OCI-LY7 (cell line): ENCODE results near the gene DGLUCY. TPM values are rescaled to one million over a fixed set of nuclear protein-coding genes. Genes with fewer than 3 reads are reported as not detected.
A peak's percentile ranks its signal among the peaks of the same experiment; 100 is the strongest.
"Not testable (repeated sequence)": the region's sequence is repeated elsewhere in the genome, so short reads cannot be mapped to it uniquely, and the experiment has no call there.

Source experiments
- BruUV-seq: library from RNA; stranded (reverse); fragments of 400-500 nt; replicated peaks from 2 replicates; lab custom pipeline; 2021; lab: Mats Ljungman, UMichigan
- CTCF ChIA-PET: fragments of 300-600 bp; sonication (Branson Sonifier 250); formaldehyde crosslinking; loops from one replicate; lab custom pipeline; 2022; ENCODE audit warnings: antibody characterized with exemption; ENCODE audit not compliant: unreplicated experiment; lab: Charles Lee
- POLR2A ChIA-PET: fragments of 300-600 bp; sonication (Branson Sonifier 250); formaldehyde crosslinking; loops from one replicate; lab custom pipeline; 2022; ENCODE audit warnings: antibody characterized with exemption; lab: Charles Lee
- DNase-seq: peaks from one replicate; pipeline ENCODE4 v3.0.0-alpha.2; 2015; ENCODE audit warnings: low spot score
- H2AFZ ChIP-seq: fragments of 200-600 bp; sonication (generic), shearing (Covaris generic); 2 replicates; pipeline ENCODE4 v1.6.1; 2014; ENCODE audit warnings: mild to moderate bottlenecking, antibody characterized with exemption, low read length, moderate library complexity
- H3K27ac ChIP-seq: fragments of 200-600 bp; sonication (generic); 2 replicates; pipeline ENCODE4 v1.5.1; 2014; ENCODE audit warnings: mixed run types, low read depth, mild to moderate bottlenecking, moderate library complexity, low read length, inconsistent platforms; ENCODE audit not compliant: poor library complexity, severe bottlenecking
- H3K36me3 ChIP-seq: fragments of 200-600 bp; sonication (generic); 2 replicates; pipeline ENCODE4 v1.6.1; 2014; ENCODE audit warnings: mild to moderate bottlenecking, antibody characterized with exemption, low read length, moderate library complexity, mixed read lengths; ENCODE audit not compliant: insufficient read depth
- H3K4me1 ChIP-seq: fragments of 200-600 bp; sonication (generic); 2 replicates; pipeline ENCODE4 v1.5.1; 2014; ENCODE audit warnings: mild to moderate bottlenecking, low read length; ENCODE audit not compliant: insufficient read depth, poor library complexity, severe bottlenecking
- H3K4me2 ChIP-seq: fragments of 200-600 bp; sonication (generic); 2 replicates; pipeline ENCODE4 v1.6.1; 2014; ENCODE audit warnings: mild to moderate bottlenecking, low read length
- H3K4me3 ChIP-seq: fragments of 200-600 bp; sonication (generic); 2 replicates; pipeline ENCODE4 v1.5.1; 2014; ENCODE audit warnings: mild to moderate bottlenecking, low read depth, low read length; ENCODE audit not compliant: poor library complexity, severe bottlenecking
- H3K79me2 ChIP-seq: fragments of 200-600 bp; sonication (generic); 2 replicates; pipeline ENCODE4 v1.6.1; 2016; ENCODE audit warnings: low read depth, mild to moderate bottlenecking, low read length, moderate library complexity, mixed read lengths; ENCODE audit not compliant: insufficient read depth
- H3K9me2 ChIP-seq: fragments of 200-600 bp; sonication (generic); 2 replicates; pipeline ENCODE4 v1.6.1; 2016; ENCODE audit warnings: mild to moderate bottlenecking, low read length, mixed read lengths; ENCODE audit not compliant: insufficient read depth
- H3K9me3 ChIP-seq: fragments of 200-600 bp; sonication (generic); 2 replicates; pipeline ENCODE4 v1.6.1; 2014; ENCODE audit warnings: mild to moderate bottlenecking, mixed run types, low read length, mixed read lengths
- H4K20me1 ChIP-seq: fragments of 200-600 bp; sonication (generic); 2 replicates; pipeline ENCODE4 v1.6.1; 2014; ENCODE audit warnings: mild to moderate bottlenecking, antibody characterized with exemption, low read length, moderate library complexity, mixed read lengths; ENCODE audit not compliant: insufficient read depth
- CTCF ChIP-seq: fragments of 200-600 bp; sonication (generic); conservative IDR thresholded peaks from 2 replicates; pipeline ENCODE4 v1.5.1; 2014; ENCODE audit warnings: mild to moderate bottlenecking, antibody characterized with exemption, low read length, moderate library complexity, mixed read lengths
- EZH2phosphoT487 ChIP-seq: fragments of 200-600 bp; sonication (generic); IDR thresholded peaks from 2 replicates; pipeline ENCODE4 v1.6.1; 2018; ENCODE audit warnings: low read depth, borderline replicate concordance, mild to moderate bottlenecking, mixed run types, antibody characterized with exemption, low read length, moderate library complexity, mixed read lengths
- intact Hi-C: fragments of 100-400 bp; cut with micrococcal nuclease; formaldehyde crosslinking; loops from one replicate; pipeline ENCODE4 v1.10.0; 2022; ENCODE audit not compliant: unreplicated experiment
- total RNA-seq, 2 experiments: library from RNA; depleted of rRNA in 1 of 2; stranded (reverse); fragments of >200 nt in 1 of 2; shearing (Covaris generic) in 1 of 2; gene quantifications; 2 replicates each; pipeline ENCODE4 v1.2.3, GENCODE V29; 2014 to 2022

The DGLUCY gene
- total RNA-seq, 2 experiments from 2014 or later = 37.6 to 56.8 TPM

DNA sequence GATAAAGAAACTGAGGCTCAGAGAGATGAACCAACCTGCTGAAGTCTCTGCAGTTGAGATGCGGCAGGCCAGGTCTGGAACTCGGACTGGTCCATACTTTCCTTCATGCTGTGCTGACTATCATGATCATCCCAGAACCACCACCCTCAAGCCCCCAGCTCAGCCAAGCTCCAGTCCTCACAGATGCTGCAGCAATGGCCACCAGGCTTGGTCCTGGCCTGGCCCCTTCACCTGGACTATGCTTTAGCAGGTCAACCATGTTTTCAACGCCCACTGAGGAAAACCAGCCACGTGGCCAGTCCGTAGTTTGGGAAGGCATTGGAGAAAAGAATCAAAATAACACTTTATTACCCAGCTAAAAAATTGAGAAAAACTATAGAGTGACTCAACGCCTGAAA is 129.2 kb downstream of the DGLUCY start:
- peak overlapping the region; percentile 74 for H2AFZ ChIP-seq
- peaks cover 59% of the 10 kb centered on the region for H3K4me1 ChIP-seq
- TF ChIP-seq CTCF = no peak
- no TSS peak for BruUV-seq
- no peaks in the 10 kb centered on the region for H3K9me3 ChIP-seq
- no peaks in the 10 kb centered on the region for H3K36me3 ChIP-seq
- H4K20me1 ChIP-seq = no peaks in the 10 kb centered on the region
- H3K9me2 ChIP-seq = no peaks in the 10 kb centered on the region
- ChIA-PET CTCF (interaction anchor here (0.7 to 1.7 kb wide), 3 partner anchors 10 to 156 kb away, joined by 3 read pairs; no protein-coding TSS in a partner anchor), POLR2A (interaction anchor here (0.7 to 2.7 kb wide), 6 partner anchors 9 to 824 kb away, joined by 3 to 12 read pairs (median 4); no protein-coding TSS in a partner anchor)
- peak overlapping the region; percentile 76 for H3K27ac ChIP-seq
- H3K4me3 ChIP-seq = peak overlapping the region; percentile 32
- intact Hi-C loops = loop anchor here (5.0 kb wide), 1 partner anchor 39 kb away; no protein-coding TSS in a partner anchor
- H3K79me2 ChIP-seq = no peaks in the 10 kb centered on the region
- peak overlapping the region; percentile 87 for H3K4me2 ChIP-seq
- no peak for DNase-seq

DNA sequence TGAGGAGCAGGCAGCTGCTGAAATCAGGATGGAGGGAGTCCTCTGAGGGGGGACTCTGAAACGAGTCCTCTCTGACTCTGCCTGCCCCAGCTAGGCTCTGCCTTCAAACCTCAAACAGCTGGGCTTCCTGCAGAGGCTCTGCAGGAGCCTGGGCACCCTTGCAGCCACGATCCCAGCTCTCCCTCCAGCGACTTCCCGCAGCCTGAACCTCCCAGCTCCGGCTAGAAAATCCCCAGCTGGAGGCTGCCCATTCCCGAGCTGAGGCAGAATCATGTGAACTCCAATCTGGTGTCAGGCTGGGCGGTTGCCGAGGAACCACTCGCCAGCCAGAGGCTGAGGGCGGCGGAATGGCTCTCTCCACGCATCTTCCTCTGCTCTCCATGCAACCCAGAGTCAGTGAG is 130.6 kb downstream of the DGLUCY start, which contains the start of gene GPR68:
TSS of gene GPR68 (minus strand) at position 204 of the 401 bp plus-strand sequence. CDS start 9,654 bp downstream, outside the sequence.
- CTCF ChIA-PET = interaction anchor here (0.9 kb wide), 1 partner anchor 42 kb away, joined by 3 read pairs; no protein-coding TSS in a partner anchor
- H3K36me3 ChIP-seq = no peaks in the 10 kb centered on the region
- BruUV-seq = no TSS peak
- H2AFZ ChIP-seq = peak within 1 kb of the TSS; percentile 74; the same call in 1 of the 2 replicates
- DNase-seq = peak; percentile 50
- POLR2A ChIA-PET = interaction anchor here (0.7 to 2.2 kb wide), 5 partner anchors 8 to 41 kb away, joined by 3 to 7 read pairs (median 4); no protein-coding TSS in a partner anchor
- peak within 1 kb of the TSS; percentile 32 for H3K4me3 ChIP-seq
- no peaks in the 10 kb centered on the region for H3K9me2 ChIP-seq
- peak within 1 kb of the TSS; percentile 87 for H3K4me2 ChIP-seq
- H3K79me2 ChIP-seq = no peaks in the 10 kb centered on the region
- TF ChIP-seq EZH2phosphoT487 (no peak), CTCF (no peak)
- H3K27ac ChIP-seq = peak within 1 kb of the TSS; percentile 76
- no peaks in the 10 kb centered on the region for H4K20me1 ChIP-seq
- peaks cover 68% of the 10 kb centered on the region for H3K4me1 ChIP-seq
- intact Hi-C loops = loop anchor here (5.0 kb wide), 1 partner anchor 38 kb away; no protein-coding TSS in a partner anchor
- no peaks in the 10 kb centered on the region for H3K9me3 ChIP-seq

DNA sequence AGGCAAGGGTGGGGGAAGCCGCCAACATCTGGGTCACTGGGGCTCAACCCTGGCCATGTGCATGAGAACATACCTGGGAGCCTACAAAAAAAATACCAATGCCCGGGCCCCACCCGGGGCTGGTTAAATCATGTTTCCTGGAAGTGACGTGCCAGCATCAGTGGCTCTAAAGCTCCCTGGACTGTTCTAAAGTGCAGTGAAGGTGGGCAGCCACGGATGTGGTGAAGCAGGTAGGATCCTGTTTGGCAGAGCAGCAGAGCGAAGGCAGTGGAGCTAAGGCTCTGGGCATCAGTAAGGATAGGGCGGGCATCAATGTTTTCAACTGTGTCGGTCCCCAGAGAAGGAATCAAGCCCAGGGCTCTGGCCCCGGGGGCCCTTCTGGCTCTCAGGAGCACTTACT is 131.2 kb downstream of the DGLUCY start:
- Histone ChIP-seq H3K4me1 (peaks cover 73% of the 10 kb centered on the region), H2AFZ (no peak overlapping the region), H3K9me3 (no peaks in the 10 kb centered on the region), H3K4me3 (no peak overlapping the region), H3K9me2 (no peaks in the 10 kb centered on the region), H3K79me2 (no peaks in the 10 kb centered on the region), H4K20me1 (no peaks in the 10 kb centered on the region), H3K4me2 (peak overlapping the region; percentile 87; the same call in 1 of the 2 replicates), H3K27ac (no peak overlapping the region), H3K36me3 (no peaks in the 10 kb centered on the region)
- ChIA-PET CTCF (no interaction called here), POLR2A (interaction anchor here (1.6 to 2.2 kb wide), 2 partner anchors 8 to 40 kb away, joined by 3 to 7 read pairs; no protein-coding TSS in a partner anchor)
- no peak for TF ChIP-seq EZH2phosphoT487
- no peak for TF ChIP-seq CTCF
- no TSS peak for BruUV-seq
- DNase-seq = no peak
- intact Hi-C loops = no loop called here

DNA sequence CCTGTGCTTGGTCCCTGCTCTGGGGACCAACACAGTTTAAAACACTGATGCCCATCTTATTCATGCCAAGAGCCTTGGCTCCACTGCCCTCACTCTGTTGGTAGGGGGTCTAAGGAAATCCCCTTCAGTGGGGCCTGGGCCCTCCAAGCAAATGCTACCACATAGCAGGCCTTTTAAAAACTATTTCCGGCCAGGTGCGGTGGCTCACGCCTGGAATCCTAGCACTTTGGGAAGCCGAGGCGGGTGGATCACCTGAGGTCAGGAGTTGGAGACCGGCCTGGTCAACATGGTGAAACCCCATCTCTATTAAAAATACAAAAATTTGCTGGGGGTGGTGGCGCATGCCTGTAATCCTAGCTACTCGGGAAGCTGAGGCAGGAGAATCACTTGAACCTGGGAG is 131.7 kb downstream of the DGLUCY start:
- peaks cover 79% of the 10 kb centered on the region for H3K4me1 ChIP-seq
- DNase-seq, H3K27ac ChIP-seq, H3K4me3 ChIP-seq, H4K20me1 ChIP-seq, H3K4me2 ChIP-seq, H2AFZ ChIP-seq, intact Hi-C loops, CTCF ChIA-PET, BruUV-seq, H3K9me3 ChIP-seq, H3K36me3 ChIP-seq, H3K9me2 ChIP-seq, H3K79me2 ChIP-seq: not testable (repeated sequence)
- POLR2A ChIA-PET = interaction anchor here (1.6 kb wide), 1 partner anchor 7 kb away, joined by 3 read pairs; no protein-coding TSS in a partner anchor
